GM18508 (cell line): ENCODE data around the gene BMP8B.

Experiments used
- ATAC-seq: cut with Tn5 transposase; IDR thresholded peaks from one replicate; pipeline ENCODE4 v1.9.1; 2021; ENCODE audit warnings: moderate number of reproducible peaks; ENCODE audit not compliant: insufficient read depth, unreplicated experiment

Gene BMP8B

GRCh38 chr1:39761016-39761415, 27.6 kb downstream of the BMP8B start:
- no peak for ATAC-seq

- no peak for ATAC-seq
Measured at GRCh38 chr1:39760074-39761008, 28.3 kb downstream of the BMP8B start.

GRCh38 chr1:39759436-39759726, 29.3 kb downstream of the BMP8B start:
- ATAC-seq = no peak

GRCh38 chr1:39758556-39759435, 29.9 kb downstream of the BMP8B start:
- ATAC-seq = no peak

- no peak for ATAC-seq
Measured at GRCh38 chr1:39757501-39757900, 31.2 kb downstream of the BMP8B start.

GRCh38 chr1:39755965-39756659, 32.6 kb downstream of the BMP8B start:
- ATAC-seq = no peak

GRCh38 chr1:39754906-39755504, 33.7 kb downstream of the BMP8B start:
- no peak for ATAC-seq

GRCh38 chr1:39754026-39754570, 34.6 kb downstream of the BMP8B start:
- ATAC-seq = no peak

GRCh38 chr1:39753132-39754025, 35.3 kb downstream of the BMP8B start:
- ATAC-seq = no peak

GRCh38 chr1:39752703-39753102, 36.0 kb downstream of the BMP8B start:
- no peak for ATAC-seq

GRCh38 chr1:39751595-39751994, 37.1 kb downstream of the BMP8B start:
- ATAC-seq = no peak

- ATAC-seq = no peak
Measured at GRCh38 chr1:39745016-39745670, 43.5 kb downstream of the BMP8B start.

- no peak for ATAC-seq
Measured at GRCh38 chr1:39738622-39739366, 49.9 kb downstream of the BMP8B start, which contains the start of gene PPIE. Gene PPIE (plus strand): TSS chr1:39738882. CDS start chr1:39738901, 19 bp downstream.

GRCh38 chr1:39737546-39738169, 51.0 kb downstream of the BMP8B start:
- no peak for ATAC-seq

- ATAC-seq = no peak
Measured at GRCh38 chr1:39735731-39736130, 52.9 kb downstream of the BMP8B start.

- no peak for ATAC-seq
Measured at GRCh38 chr1:39733161-39733560, 55.5 kb downstream of the BMP8B start.

GRCh38 chr1:39732730-39733129, 55.9 kb downstream of the BMP8B start:
- ATAC-seq = no peak
